ENCODE data around the gene ZFYVE19. TPM values are rescaled to one million over a fixed set of nuclear protein-coding genes. Genes with fewer than 3 reads are reported as not detected.

Gene ZFYVE19
- total and polyA plus RNA-seq, 2 donors (not counting 3 experiments of a cell fraction or from before 2014, with no cell fraction given) = 29.7 to 47.2 TPM

DNA sequence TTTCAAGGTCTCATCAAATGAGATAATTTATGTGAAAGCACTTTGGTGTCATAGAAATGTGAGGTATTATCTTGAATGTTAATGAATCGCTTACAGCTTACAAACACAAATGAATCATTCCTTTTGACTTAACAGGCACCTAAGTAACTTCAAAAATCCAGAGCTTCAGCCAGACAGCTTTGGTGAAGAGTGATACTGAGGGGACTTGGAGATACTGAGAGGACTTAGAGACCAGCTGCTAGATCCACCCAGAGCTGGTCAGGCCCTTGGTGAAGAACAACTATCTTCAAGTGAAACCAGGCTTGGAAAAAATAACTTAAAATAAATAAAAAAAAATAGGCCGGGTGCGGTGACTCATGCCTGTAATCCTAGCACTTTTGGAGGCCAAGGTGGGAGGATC is 16.2 kb upstream of the ZFYVE19 start:
- no peaks in the 10 kb centered on the region for H3K27me3 ChIP-seq (ENCODE audit: control insufficient read depth in 2 of 2, insufficient read depth in 2 of 2, low read length in 2 of 2)
- no peak overlapping the region for H3K4me2 ChIP-seq (ENCODE audit: insufficient read depth, low read length)
- no TSS peak for BruUV-seq (replicated peaks)
- H3K4me1 ChIP-seq (ENCODE audit: control insufficient read depth, extremely low read depth, insufficient read depth, low read length) = peaks cover 48% of the 10 kb centered on the region
- H3K36me3 ChIP-seq (ENCODE audit: control insufficient read depth in 2 of 2, extremely low read depth in 1 of 2, insufficient read depth in 2 of 2, low read length in 2 of 2) = no peaks in the 10 kb centered on the region
- no peak for DNase-seq (ENCODE audit: low read depth, low spot score)
- no peak overlapping the region for H3K4me3 ChIP-seq (replicated peaks in 1 of 3; ENCODE audit: insufficient read depth in 1 of 3, low read depth in 1 of 3, low read length in 3 of 3)
- H2AFZ ChIP-seq (ENCODE audit: low read depth, low read length) = no peak overlapping the region
- intact Hi-C loops (cut with micrococcal nuclease) (no loop called here), dilution Hi-C loops (cut with MboI; ENCODE audit: extremely low pct_ligation_motif_present, low sequenced_read_pairs) (no loop called here)
- no peaks in the 10 kb centered on the region for H3K9me1 ChIP-seq (replicated peaks; ENCODE audit: control insufficient read depth, extremely low read depth, insufficient read depth, low read length)
- no peak for FAIRE-seq
- ChIA-PET CTCF (interaction anchor here (1.4 to 2.4 kb wide), 3 partner anchors 8 to 201 kb away, joined by 3 to 8 read pairs (median 4); no protein-coding TSS in a partner anchor), POLR2A (no interaction called here)
- no peak overlapping the region for H3K9ac ChIP-seq (replicated peaks; ENCODE audit: extremely low read depth, insufficient read depth, low read length)
- no peaks in the 10 kb centered on the region for H3K9me3 ChIP-seq (replicated peaks; ENCODE audit: control insufficient read depth, insufficient read depth, low read length)
- no peak for TF ChIP-seq POLR2AphosphoS5 (IDR thresholded peaks at IDR 0.05; ENCODE audit: insufficient read depth, low read depth, low read length)
- peak; percentile 17 for TF ChIP-seq FOS (IDR thresholded peaks at IDR 0.05; ENCODE audit: borderline replicate concordance, insufficient read depth, low read length)
- H3K79me2 ChIP-seq (ENCODE audit: control insufficient read depth, insufficient read depth, low read length) = peaks cover 27% of the 10 kb centered on the region
- H3K27ac ChIP-seq (ENCODE audit: insufficient read depth, low read depth, low read length) = peak overlapping the region; percentile 45
- no peaks in the 10 kb centered on the region for H4K20me1 ChIP-seq (replicated peaks; ENCODE audit: control insufficient read depth, extremely low read depth, insufficient read depth, low read length)

DNA sequence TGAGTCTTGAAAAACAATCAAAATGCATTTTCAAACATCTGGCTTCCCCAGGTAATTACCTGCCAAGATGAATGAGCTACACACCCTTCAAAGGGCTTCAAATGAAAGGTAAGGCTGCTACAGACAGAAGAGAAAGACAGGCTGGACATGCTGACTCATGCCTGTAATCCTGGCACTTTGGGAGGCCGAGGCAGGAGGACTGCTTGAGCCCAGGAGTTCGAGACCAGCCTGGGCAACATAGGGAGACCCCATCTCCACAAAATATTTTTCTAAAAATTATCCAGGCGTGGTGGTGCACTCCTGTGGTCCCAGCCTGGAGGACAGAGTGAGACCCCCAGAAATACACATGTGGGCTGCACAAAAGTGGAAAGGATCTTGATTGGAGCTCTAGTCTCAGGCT is 14.5 kb upstream of the ZFYVE19 start:
- dilution Hi-C loops (cut with MboI; ENCODE audit: extremely low pct_ligation_motif_present, low sequenced_read_pairs) (no loop called here), intact Hi-C loops (cut with micrococcal nuclease) (loop anchor here (2.0 kb wide), 1 partner anchor 14 kb away; the partner anchor contains the start of genes DNAJC17 and ZFYVE19)
- Histone ChIP-seq H3K9me1 (replicated peaks; ENCODE audit: control insufficient read depth, extremely low read depth, insufficient read depth, low read length) (no peaks in the 10 kb centered on the region), H3K9ac (replicated peaks; ENCODE audit: extremely low read depth, insufficient read depth, low read length) (no peak overlapping the region), H3K27me3 (ENCODE audit: control insufficient read depth in 2 of 2, insufficient read depth in 2 of 2, low read length in 2 of 2) (no peaks in the 10 kb centered on the region), H3K4me2 (ENCODE audit: insufficient read depth, low read length) (no peak overlapping the region), H2AFZ (ENCODE audit: low read depth, low read length) (no peak overlapping the region), H3K9me3 (replicated peaks; ENCODE audit: control insufficient read depth, insufficient read depth, low read length) (no peaks in the 10 kb centered on the region), H3K36me3 (ENCODE audit: control insufficient read depth in 2 of 2, extremely low read depth in 1 of 2, insufficient read depth in 2 of 2, low read length in 2 of 2) (no peaks in the 10 kb centered on the region), H3K4me3 (replicated peaks in 1 of 3; ENCODE audit: insufficient read depth in 1 of 3, low read depth in 1 of 3, low read length in 3 of 3) (no peak overlapping the region), H3K79me2 (ENCODE audit: control insufficient read depth, insufficient read depth, low read length) (peaks cover 23% of the 10 kb centered on the region), H3K27ac (ENCODE audit: insufficient read depth, low read depth, low read length) (no peak overlapping the region), H4K20me1 (replicated peaks; ENCODE audit: control insufficient read depth, extremely low read depth, insufficient read depth, low read length) (no peaks in the 10 kb centered on the region), H3K4me1 (ENCODE audit: control insufficient read depth, extremely low read depth, insufficient read depth, low read length) (peaks cover 55% of the 10 kb centered on the region)
- TF ChIP-seq POLR2AphosphoS5 (IDR thresholded peaks at IDR 0.05; ENCODE audit: insufficient read depth, low read depth, low read length) = no peak
- TF ChIP-seq, protein P1, sequence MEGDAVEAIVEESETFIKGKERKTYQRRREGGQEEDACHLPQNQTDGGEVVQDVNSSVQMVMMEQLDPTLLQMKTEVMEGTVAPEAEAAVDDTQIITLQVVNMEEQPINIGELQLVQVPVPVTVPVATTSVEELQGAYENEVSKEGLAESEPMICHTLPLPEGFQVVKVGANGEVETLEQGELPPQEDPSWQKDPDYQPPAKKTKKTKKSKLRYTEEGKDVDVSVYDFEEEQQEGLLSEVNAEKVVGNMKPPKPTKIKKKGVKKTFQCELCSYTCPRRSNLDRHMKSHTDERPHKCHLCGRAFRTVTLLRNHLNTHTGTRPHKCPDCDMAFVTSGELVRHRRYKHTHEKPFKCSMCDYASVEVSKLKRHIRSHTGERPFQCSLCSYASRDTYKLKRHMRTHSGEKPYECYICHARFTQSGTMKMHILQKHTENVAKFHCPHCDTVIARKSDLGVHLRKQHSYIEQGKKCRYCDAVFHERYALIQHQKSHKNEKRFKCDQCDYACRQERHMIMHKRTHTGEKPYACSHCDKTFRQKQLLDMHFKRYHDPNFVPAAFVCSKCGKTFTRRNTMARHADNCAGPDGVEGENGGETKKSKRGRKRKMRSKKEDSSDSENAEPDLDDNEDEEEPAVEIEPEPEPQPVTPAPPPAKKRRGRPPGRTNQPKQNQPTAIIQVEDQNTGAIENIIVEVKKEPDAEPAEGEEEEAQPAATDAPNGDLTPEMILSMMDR (IDR thresholded peaks at IDR 0.05; ENCODE audit: extremely low read depth in 1 of 2, insufficient read depth in 1 of 2, low read depth in 1 of 2, low read length in 2 of 2) = no peak
- TF ChIP-seq, protein P2, sequence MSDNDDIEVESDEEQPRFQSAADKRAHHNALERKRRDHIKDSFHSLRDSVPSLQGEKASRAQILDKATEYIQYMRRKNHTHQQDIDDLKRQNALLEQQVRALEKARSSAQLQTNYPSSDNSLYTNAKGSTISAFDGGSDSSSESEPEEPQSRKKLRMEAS (IDR thresholded peaks at IDR 0.05; ENCODE audit: insufficient read depth, insufficient read length) = no peak
- TF ChIP-seq GATA2 (IDR thresholded peaks at IDR 0.05; ENCODE audit: insufficient read depth, insufficient read length, low read depth, low read length) = no peak
- no peak for TF ChIP-seq MYC (IDR thresholded peaks at IDR 0.05; ENCODE audit: low read depth, low read length)
- no peak for TF ChIP-seq FOS (IDR thresholded peaks at IDR 0.05; ENCODE audit: borderline replicate concordance, insufficient read depth, low read length)
- TF ChIP-seq EZH2 (IDR thresholded peaks at IDR 0.05; ENCODE audit: borderline replicate concordance, low read depth, low read length, severe bottlenecking) = no peak
- no peak for TF ChIP-seq POLR2A (IDR thresholded peaks at IDR 0.05; ENCODE audit: low read depth, low read length)
- TF ChIP-seq JUN (IDR thresholded peaks at IDR 0.05; ENCODE audit: borderline replicate concordance, insufficient read depth, insufficient read length, low read depth) = no peak
- ChIA-PET POLR2A (no interaction called here), CTCF (interaction anchor here (0.7 to 2.8 kb wide), 7 partner anchors 9 to 101 kb away, joined by 3 to 10 read pairs (median 5); no protein-coding TSS in a partner anchor)
- DNase-seq (ENCODE audit: low read depth, low spot score) (no peak), FAIRE-seq (no peak)
- BruUV-seq (replicated peaks) = no TSS peak

All from endothelial cell of umbilical vein (primary cell).